HCT116 (cell line): ENCODE measurements around the gene B3GALNT1. TPM values are rescaled to one million over a fixed set of nuclear protein-coding genes. Genes with fewer than 3 reads are reported as not detected.

Experiments used
- ATAC-seq: fragments of 200-7000 bp; cut with Tn5 transposase; 2 replicates; pipeline ENCODE4 v1.9.1; 2020; ENCODE audit warnings: mild to moderate bottlenecking, moderate library complexity
- BruUV-seq: library from RNA; stranded (reverse); fragments of 400-500 nt; replicated peaks from 2 replicates; lab custom pipeline; 2021; lab: Mats Ljungman, UMichigan
- CTCF ChIA-PET: fragments of 300-600 bp; sonication (Branson Sonifier 250); formaldehyde crosslinking; loops from one replicate; lab custom pipeline; 2021; ENCODE audit warnings: antibody characterized with exemption; lab: Charles Lee
- POLR2A ChIA-PET: fragments of 300-600, 350-600 bp; sonication (Branson Sonifier 250); formaldehyde crosslinking; loops from one replicate; lab custom pipeline; 2021; ENCODE audit warnings: antibody characterized with exemption; lab: Charles Lee
- RAD21 ChIA-PET, 2 experiments: fragments of 300-600 bp; sonication (Branson Sonifier 250); formaldehyde crosslinking; loops; one replicate each; lab custom pipeline; 2023; ENCODE audit warnings: low total read pairs in 2 of 2; ENCODE audit not compliant: uncharacterized antibody in 2 of 2, unreplicated experiment in 2 of 2, low non-redundant PET in 1 of 2; lab: Charles Lee
- DNase-seq: peaks from one replicate; pipeline ENCODE4 v3.0.0-alpha.2; 2010; ENCODE audit warnings: low read depth, low spot score
- H2AFZ ChIP-seq: fragments of 200-600 bp; shearing (Covaris generic), sonication (generic); 2 replicates; pipeline ENCODE4 v1.6.1; 2017; ENCODE audit warnings: low read depth, mixed run types, mixed read lengths, antibody characterized with exemption, low read length; ENCODE audit not compliant: poor library complexity, severe bottlenecking
- H3K27ac ChIP-seq: 2 replicates; pipeline ENCODE4 v1.5.1; 2012; ENCODE audit warnings: low read depth, low read length
- H3K27me3 ChIP-seq: fragments of 200-600 bp; sonication (generic); 2 replicates; pipeline ENCODE4 v1.6.1; 2016; ENCODE audit warnings: mixed run types, low read length, mixed read lengths; ENCODE audit not compliant: insufficient read depth
- H3K36me3 ChIP-seq, 2 experiments: fragments of 200-500 bp in 1 of 2; fragments of 200-600 bp in 1 of 2; sonication (Bioruptor generic) in 1 of 2; sonication (generic) in 1 of 2; 2 replicates each; pipeline versions ENCODE4 v1.5.1 to v1.6.1; 2014 to 2016; ENCODE audit warnings: low read length in 2 of 2, inconsistent platforms in 1 of 2, mixed read lengths in 1 of 2, mixed run types in 1 of 2; ENCODE audit not compliant: insufficient read depth in 2 of 2, control insufficient read depth in 1 of 2
- H3K4me1 ChIP-seq, 2 experiments: fragments of 200-600 bp in 1 of 2; sonication (generic) in 1 of 2; 2 replicates each; pipeline versions ENCODE4 v1.5.1 to v1.6.1; 2012 to 2017; ENCODE audit warnings: low read length in 2 of 2, inconsistent platforms in 1 of 2, mild to moderate bottlenecking in 1 of 2, mixed read lengths in 1 of 2, mixed run types in 1 of 2, moderate library complexity in 1 of 2; ENCODE audit not compliant: insufficient read depth in 2 of 2, control insufficient read depth in 1 of 2
- H3K4me2 ChIP-seq: fragments of 200-600 bp; sonication (generic); 2 replicates; pipeline ENCODE4 v1.6.1; 2017; ENCODE audit warnings: mixed run types, low read length, mixed read lengths
- H3K4me3 ChIP-seq, 2 experiments: fragments of 200-600 bp in 1 of 2; sonication (generic) in 1 of 2; replicated peaks in 1 of 2; 2 replicates each; pipeline ENCODE4 v1.5.1; 2011 to 2016; ENCODE audit warnings: low read length in 2 of 2, control low read depth in 1 of 2, low read depth in 1 of 2, mild to moderate bottlenecking in 1 of 2, mixed read lengths in 1 of 2, mixed run types in 1 of 2
- H3K79me2 ChIP-seq: fragments of 200-600 bp; sonication (generic); 2 replicates; pipeline ENCODE4 v1.6.1; 2017; ENCODE audit warnings: mild to moderate bottlenecking, mixed run types, low read length, moderate library complexity, mixed read lengths; ENCODE audit not compliant: insufficient read depth
- H3K9ac ChIP-seq: fragments of 200-600 bp; sonication (generic); 2 replicates; pipeline ENCODE4 v1.6.1; 2016; ENCODE audit warnings: low read length, mixed read lengths
- H3K9me2 ChIP-seq: fragments of 200-600 bp; sonication (generic), shearing (Covaris generic); 2 replicates; pipeline ENCODE4 v1.6.1; 2017; ENCODE audit warnings: mixed run types, mild to moderate bottlenecking, moderate library complexity; ENCODE audit not compliant: insufficient read depth
- H3K9me3 ChIP-seq, 2 experiments: fragments of 200-500 bp in 1 of 2; fragments of 200-600 bp in 1 of 2; sonication (Bioruptor generic) in 1 of 2; sonication (generic) in 1 of 2; 2 replicates each; pipeline ENCODE4 v1.6.1; 2014 to 2017; ENCODE audit warnings: low read length in 2 of 2, mixed read lengths in 2 of 2, inconsistent platforms in 1 of 2, low read depth in 1 of 2, mild to moderate bottlenecking in 1 of 2, mixed run types in 1 of 2, moderate library complexity in 1 of 2; ENCODE audit not compliant: control insufficient read depth in 1 of 2, insufficient read depth in 1 of 2
- H4K20me1 ChIP-seq: fragments of 200-600 bp; sonication (generic), shearing (Covaris generic); 2 replicates; pipeline ENCODE4 v1.6.1; 2017; ENCODE audit warnings: mixed run types, mild to moderate bottlenecking, moderate library complexity; ENCODE audit not compliant: insufficient read depth
- CBX3 ChIP-seq: IDR thresholded peaks from 2 replicates; pipeline ENCODE4 v1.6.1; 2012; ENCODE audit warnings: low read depth
- CEBPB ChIP-seq: IDR thresholded peaks from 2 replicates; pipeline ENCODE4 v1.6.1; 2012; ENCODE audit warnings: low read depth
- CTCF ChIP-seq, 3 experiments: fragments of 200-600 bp in 1 of 3; sonication (generic) in 1 of 3; IDR thresholded peaks in 2 of 3; conservative IDR thresholded peaks in 1 of 3; 2 replicates each; pipeline ENCODE4 v1.5.1; 2012 to 2017; ENCODE audit warnings: low read depth in 2 of 3, low read length in 2 of 3, antibody characterized with exemption in 1 of 3, borderline replicate concordance in 1 of 3, control low read depth in 1 of 3, mild to moderate bottlenecking in 1 of 3, mixed read lengths in 1 of 3, mixed run types in 1 of 3, moderate library complexity in 1 of 3; ENCODE audit not compliant: insufficient read depth in 1 of 3
- EGR1 ChIP-seq: IDR thresholded peaks from 2 replicates; pipeline ENCODE4 v1.6.1; 2012; ENCODE audit warnings: low read depth
- RAD21 ChIP-seq: IDR thresholded peaks from 2 replicates; pipeline ENCODE4 v1.6.1; 2012; ENCODE audit warnings: low read depth, mild to moderate bottlenecking
- SP1 ChIP-seq: IDR thresholded peaks from 2 replicates; pipeline ENCODE4 v1.6.1; 2012; ENCODE audit warnings: low read depth
- ZNF274 ChIP-seq: fragments of 200-500 bp; sonication (Bioruptor generic); IDR thresholded peaks from 2 replicates; pipeline ENCODE4 v1.6.1; 2014; ENCODE audit warnings: mild to moderate bottlenecking, low read depth, low read length, inconsistent platforms
- intact Hi-C: fragments of 100-400 bp; cut with micrococcal nuclease; formaldehyde crosslinking; loops from 2 replicates; pipeline ENCODE4 v1.10.0; 2022
- total RNA-seq: library from RNA; stranded (reverse); gene quantifications from one replicate; pipeline ENCODE4 v1.2.1, GENCODE V29; 2021; ENCODE audit not compliant: unreplicated experiment

The B3GALNT1 gene
- total RNA-seq, 1 experiment from 2014 or later = 9.6 TPM

GRCh38 chr3:161100994-161101393 lies 4.2 kb downstream of the B3GALNT1 start:
- intact Hi-C loops = no loop called here
- Histone ChIP-seq H3K79me2 (no peaks in the 10 kb centered on the region), H3K4me2 (no peak overlapping the region), H3K4me1 (peaks cover 0 to 15% of the 10 kb centered on the region in 2 experiments; a peak in 2 of 4 replicates), H3K27me3 (no peaks in the 10 kb centered on the region), H3K36me3 (no peaks in the 10 kb centered on the region), H4K20me1 (no peaks in the 10 kb centered on the region), H3K9me2 (no peaks in the 10 kb centered on the region), H3K4me3 (no peak overlapping the region), H3K27ac (no peak overlapping the region), H3K9me3 (no peaks in the 10 kb centered on the region), H2AFZ (no peak overlapping the region), H3K9ac (no peak overlapping the region)
- ChIA-PET CTCF (no interaction called here), RAD21 (no interaction called here), POLR2A (no interaction called here)
- BruUV-seq = no TSS peak
- no peak for ATAC-seq
- DNase-seq = no peak
- TF ChIP-seq ZNF274 (no peak), CEBPB (no peak), SP1 (no peak), CBX3 (no peak), CTCF (IDR thresholded peaks at IDR 0.05 in 2 of 3, conservative IDR thresholded peaks at IDR 0.05 in 1 of 3; ENCODE audit: borderline replicate concordance in 1 of 3, insufficient read depth in 1 of 3, low read depth in 2 of 3, low read length in 2 of 3) (no peak)

GRCh38 chr3:161096771-161097367 lies 8.3 kb downstream of the B3GALNT1 start:
- CTCF ChIA-PET = interaction anchor here (0.8 to 1.2 kb wide), 6 partner anchors 9 to 327 kb away, joined by 3 to 8 read pairs (median 4); partner anchors contain the start of gene B3GALNT1
- BruUV-seq = no TSS peak

More at GRCh38 chr3:161096771-161097367, 8.3 kb downstream of the B3GALNT1 start:
- H3K4me1 ChIP-seq = peaks cover 0 to 5% of the 10 kb centered on the region in 2 experiments; a peak in 1 of 4 replicates
- peak; percentile 78 for ATAC-seq
- TF ChIP-seq CTCF (IDR thresholded peaks at IDR 0.05 in 2 of 3, conservative IDR thresholded peaks at IDR 0.05 in 1 of 3; ENCODE audit: borderline replicate concordance in 1 of 3, insufficient read depth in 1 of 3, low read depth in 2 of 3, low read length in 2 of 3) (peak; percentile 51 to 69 (median 66); a peak in 5 of 6 replicates), RAD21 (peak; percentile 64), EGR1 (no peak)
- H3K9ac ChIP-seq = no peak overlapping the region
- H3K27ac ChIP-seq = no peak overlapping the region
- H2AFZ ChIP-seq = no peak overlapping the region
- no peaks in the 10 kb centered on the region for H3K9me3 ChIP-seq
- no peaks in the 10 kb centered on the region for H3K36me3 ChIP-seq
- H3K9me2 ChIP-seq = no peaks in the 10 kb centered on the region
- RAD21 ChIA-PET = no interaction called here
- H3K4me2 ChIP-seq = no peak overlapping the region
- no peaks in the 10 kb centered on the region for H3K27me3 ChIP-seq
- no peaks in the 10 kb centered on the region for H3K79me2 ChIP-seq
- DNase-seq = no peak
- POLR2A ChIA-PET = no interaction called here
- intact Hi-C loops = loop anchor here (2.0 to 5.0 kb wide), 4 partner anchors 105 to 325 kb away; no protein-coding TSS in a partner anchor
- no peak overlapping the region for H3K4me3 ChIP-seq
- no peaks in the 10 kb centered on the region for H4K20me1 ChIP-seq
